Endodermal cell (in vitro differentiated cells): ENCODE data around the gene BARHL1. TPM values are rescaled to one million over a fixed set of nuclear protein-coding genes. Genes with fewer than 3 reads are reported as not detected.
A peak's percentile ranks its signal among the peaks of the same experiment; 100 is the strongest.

ENCODE experiments used
- DNase-seq: peaks from one replicate; pipeline ENCODE4 v3.0.0-alpha.2; 2017
- H3K27ac ChIP-seq: 2 replicates; pipeline ENCODE4 v1.5.1; 2013; ENCODE audit warnings: mild to moderate bottlenecking, low read depth, low read length, moderate library complexity
- H3K27me3 ChIP-seq: 2 replicates; pipeline ENCODE4 v1.6.1; 2013; ENCODE audit warnings: mild to moderate bottlenecking, low read length, moderate library complexity; ENCODE audit not compliant: insufficient read depth, control insufficient read depth, poor library complexity, severe bottlenecking
- H3K36me3 ChIP-seq: 2 replicates; pipeline ENCODE4 v1.7.0; 2013; ENCODE audit warnings: mild to moderate bottlenecking, low read length, moderate library complexity; ENCODE audit not compliant: control insufficient read depth, insufficient read depth
- H3K4me1 ChIP-seq: one replicate; pipeline ENCODE4 v1.7.0; 2013; ENCODE audit warnings: low read length; ENCODE audit not compliant: control insufficient read depth, insufficient read depth
- H3K4me3 ChIP-seq: 2 replicates; pipeline ENCODE4 v1.5.1; 2013; ENCODE audit warnings: mild to moderate bottlenecking, low read length, moderate library complexity
- H3K9ac ChIP-seq: 2 replicates; pipeline ENCODE4 v1.6.1; 2013; ENCODE audit warnings: mild to moderate bottlenecking, low read length, moderate library complexity; ENCODE audit not compliant: poor library complexity, severe bottlenecking; ENCODE audit errors: extremely low read depth
- H3K9me3 ChIP-seq: 2 replicates; pipeline ENCODE4 v1.6.1; 2013; ENCODE audit warnings: mild to moderate bottlenecking, low read length, moderate library complexity; ENCODE audit not compliant: control insufficient read depth
- H3K27ac Mint-ChIP-seq: 2 replicates; pipeline ENCODE4 v1.8.0; 2020; ENCODE audit warnings: mixed read lengths
- H3K27me3 Mint-ChIP-seq: 2 replicates; pipeline ENCODE4 v1.8.0; 2021; ENCODE audit warnings: mild to moderate bottlenecking, mixed read lengths; ENCODE audit not compliant: insufficient read depth
- H3K36me3 Mint-ChIP-seq: 2 replicates; pipeline ENCODE4 v1.8.0; 2020; ENCODE audit warnings: low read depth, mixed read lengths
- H3K4me1 Mint-ChIP-seq: 2 replicates; pipeline ENCODE4 v1.8.0; 2020; ENCODE audit warnings: mixed read lengths
- H3K4me3 Mint-ChIP-seq: 2 replicates; pipeline ENCODE4 v1.8.0; 2020; ENCODE audit warnings: mild to moderate bottlenecking, moderate library complexity, mixed read lengths
- H3K9me3 Mint-ChIP-seq: 2 replicates; pipeline ENCODE4 v1.8.0; 2020; ENCODE audit warnings: mild to moderate bottlenecking, mixed read lengths
- CTCF ChIP-seq: fragments of 200-600 bp; sonication (generic); conservative IDR thresholded peaks from 2 replicates; pipeline ENCODE4 v1.5.0; 2021; ENCODE audit warnings: antibody characterized with exemption, mild to moderate bottlenecking
- WGBS, 2 experiments: methylation state at CpG; one replicate each; pipeline versions ENCODE4 v1.1.5 to v1.1.7; 2013; ENCODE audit warnings: missing lambda C conversion rate in 2 of 2, mixed read lengths in 1 of 2; ENCODE audit not compliant: insufficient coverage in 1 of 2, insufficient read length in 1 of 2; 5-methylcytosine and 5-hydroxymethylcytosine counted together
- total RNA-seq, 2 donors: library from RNA; stranded (reverse); fragmentation: NEBNext Ultra II Directional in 1 of 2; extraction: Animal tissue kit (Norgen Biotek cat#: 25700) in 1 of 2; gene quantifications; 2 replicates in 1 of 2; 3 replicates in 1 of 2; pipeline ENCODE4 v1.2.1, GENCODE V29; 2021

Gene BARHL1
- total RNA-seq, 2 donors from 2014 or later, result not detected

DNA sequence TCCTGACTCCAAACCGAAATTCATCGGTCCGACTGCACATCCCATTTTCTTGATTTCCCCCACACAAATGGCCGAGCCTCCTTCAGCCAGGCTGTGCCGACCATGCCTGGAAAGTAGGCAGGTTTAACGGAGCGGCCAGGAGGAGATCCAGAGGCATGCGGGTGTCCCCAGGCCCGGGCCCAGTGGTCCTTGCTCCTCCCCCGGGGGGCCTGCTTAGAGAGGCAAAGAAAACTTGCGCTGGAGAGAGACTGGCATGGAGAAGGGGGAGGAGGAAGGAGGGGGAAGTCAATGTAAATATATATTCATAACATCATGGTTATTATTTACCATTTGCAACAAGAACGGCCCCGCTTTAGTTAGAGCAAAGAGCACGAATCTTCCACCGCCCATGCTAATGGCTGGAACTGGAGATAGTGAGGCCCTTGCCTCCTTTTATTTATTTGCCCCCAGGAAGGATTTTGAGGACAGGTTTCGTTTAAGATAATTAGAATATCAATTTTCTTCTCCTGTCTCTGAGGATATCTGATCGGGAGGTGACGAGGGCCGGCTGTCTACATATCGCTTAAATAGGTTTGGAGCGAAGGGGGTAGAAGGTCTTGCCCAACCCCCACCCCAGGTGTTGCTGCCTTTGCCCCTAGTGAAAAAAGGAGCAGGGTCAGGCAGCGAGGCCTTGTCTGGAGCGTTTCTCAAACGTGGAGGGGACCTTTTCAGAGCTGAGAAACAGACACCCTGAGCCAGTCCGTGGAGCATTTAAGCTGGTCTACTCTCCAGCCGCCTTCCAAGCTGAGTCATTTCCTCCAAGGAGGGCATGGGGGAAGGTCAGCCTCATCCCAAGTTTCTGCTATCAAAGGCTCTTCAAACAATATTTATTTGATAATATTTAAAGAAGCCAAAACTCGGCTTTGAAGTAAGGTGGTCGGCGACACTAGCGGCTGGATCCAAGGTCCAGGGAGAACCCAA is 2.5 kb downstream of the BARHL1 start:
- Mint-ChIP-seq H3K27me3 (peaks cover 97% of the 10 kb centered on the region), H3K9me3 (no peaks in the 10 kb centered on the region)

DNA sequence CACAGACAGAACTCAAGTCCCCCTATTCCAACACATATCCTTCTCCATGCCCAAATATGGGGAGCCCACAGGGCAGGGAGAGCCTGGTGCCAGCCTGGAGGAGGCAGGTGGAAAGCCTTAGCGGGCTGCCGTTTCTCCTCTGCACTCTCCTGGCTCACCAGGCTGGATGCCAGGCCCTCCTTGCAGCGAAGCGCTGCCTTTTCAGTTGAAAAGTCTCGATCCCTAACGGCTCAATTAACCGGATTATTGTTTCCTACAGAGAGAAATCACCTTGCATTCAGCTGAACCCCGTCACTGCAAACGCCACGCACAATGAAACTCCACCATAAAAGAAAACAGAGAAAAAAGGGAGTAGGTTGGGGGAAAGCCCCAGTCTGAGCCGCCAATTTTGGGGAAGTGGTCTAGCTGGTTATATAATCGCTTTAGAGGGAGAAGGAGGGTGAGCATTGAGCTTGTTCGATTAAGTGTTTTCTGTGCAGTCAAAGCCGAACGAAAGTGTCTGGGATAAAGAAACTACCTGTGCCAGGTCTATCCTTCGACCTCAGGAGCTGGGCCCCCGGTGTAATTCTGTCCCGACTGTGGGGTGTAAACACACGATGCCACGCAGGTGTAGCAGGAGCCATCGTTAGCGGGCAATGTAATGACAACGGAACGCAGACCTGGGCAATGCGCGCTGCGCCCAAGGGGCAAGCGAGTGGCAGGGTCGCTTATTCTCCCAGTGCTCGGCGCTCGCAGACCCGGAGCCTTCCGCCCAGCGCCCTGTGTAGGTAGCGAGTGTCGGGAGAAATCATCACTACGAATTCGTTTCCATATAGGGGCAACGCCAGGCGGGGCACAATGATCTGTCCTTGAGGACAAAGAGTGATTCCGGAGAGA is 3.8 kb downstream of the BARHL1 start:
- Histone ChIP-seq H3K27ac (no peak overlapping the region), H3K36me3 (no peaks in the 10 kb centered on the region), H3K9me3 (no peaks in the 10 kb centered on the region), H3K9ac (no peak overlapping the region), H3K4me1 (peaks cover 7% of the 10 kb centered on the region), H3K27me3 (peaks cover 100% of the 10 kb centered on the region), H3K4me3 (no peak overlapping the region)
- 3 to 4% methylated on average over 33 to 42 of the region's 42 CpGs for WGBS, 2 experiments
- Mint-ChIP-seq H3K27ac (no peak overlapping the region), H3K36me3 (no peaks in the 10 kb centered on the region), H3K4me1 (peaks cover 27% of the 10 kb centered on the region), H3K4me3 (peak overlapping the region; percentile 31), H3K27me3 (peaks cover 95% of the 10 kb centered on the region), H3K9me3 (no peaks in the 10 kb centered on the region)
- TF ChIP-seq CTCF, result no peak
- peak; percentile 63 for DNase-seq

More for the DNA sequence above, 2.5 kb downstream of the BARHL1 start:
- no peak overlapping the region for H3K9ac ChIP-seq
- no peaks in the 10 kb centered on the region for H3K9me3 ChIP-seq
- H3K4me3 ChIP-seq, result no peak overlapping the region
- H3K27ac ChIP-seq, result no peak overlapping the region
- peaks cover 7% of the 10 kb centered on the region for H3K4me1 ChIP-seq
- no peaks in the 10 kb centered on the region for H3K36me3 Mint-ChIP-seq
- no peak overlapping the region for H3K27ac Mint-ChIP-seq
- peaks cover 100% of the 10 kb centered on the region for H3K27me3 ChIP-seq
- 7 to 8% methylated on average over 10 to 29 of the region's 30 CpGs for WGBS, 2 experiments
- no peak overlapping the region for H3K4me3 Mint-ChIP-seq
- TF ChIP-seq CTCF, result no peak
- H3K4me1 Mint-ChIP-seq, result peaks cover 23% of the 10 kb centered on the region
- peak; percentile 65 for DNase-seq
- H3K36me3 ChIP-seq, result no peaks in the 10 kb centered on the region

DNA sequence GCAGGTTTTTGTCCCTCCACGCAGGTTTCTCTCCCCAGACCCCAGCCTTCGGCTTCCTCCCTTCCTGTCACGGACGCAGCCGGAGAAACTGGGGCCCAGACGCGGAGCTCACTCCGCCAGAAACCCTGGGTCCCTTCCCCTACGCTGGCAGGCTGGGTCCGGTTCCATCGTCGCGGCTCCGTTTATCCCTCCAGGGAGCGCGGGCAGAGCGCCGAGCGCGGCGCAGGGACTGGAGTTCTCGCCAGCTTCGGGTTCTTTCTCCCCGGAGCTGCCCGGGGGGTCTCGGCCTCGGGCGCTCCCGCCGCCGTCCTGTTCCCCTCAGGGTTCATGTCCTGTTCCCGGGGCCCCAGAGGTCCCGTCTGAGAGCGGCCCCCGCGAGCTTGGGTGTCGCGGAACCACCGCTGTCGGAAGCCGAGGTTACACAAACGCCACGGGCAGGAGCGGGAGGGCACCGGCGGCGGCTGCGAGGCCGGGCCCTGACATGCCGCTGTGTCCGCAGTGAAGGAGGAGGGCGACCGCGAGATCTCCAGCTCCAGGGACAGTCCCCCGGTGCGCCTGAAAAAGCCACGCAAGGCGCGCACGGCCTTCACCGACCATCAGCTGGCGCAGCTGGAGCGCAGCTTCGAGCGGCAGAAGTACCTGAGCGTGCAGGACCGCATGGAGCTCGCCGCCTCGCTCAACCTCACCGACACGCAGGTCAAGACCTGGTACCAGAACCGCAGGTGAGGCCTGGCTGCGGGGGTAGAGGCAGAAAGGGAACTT is 4.6 kb downstream of the BARHL1 start:
- Histone ChIP-seq H3K4me1 (peaks cover 8% of the 10 kb centered on the region), H3K9ac (no peak overlapping the region), H3K4me3 (no peak overlapping the region), H3K36me3 (no peaks in the 10 kb centered on the region), H3K9me3 (no peaks in the 10 kb centered on the region), H3K27ac (no peak overlapping the region), H3K27me3 (peaks cover 100% of the 10 kb centered on the region)
- TF ChIP-seq CTCF, result no peak
- DNase-seq, result peak; percentile 72
- Mint-ChIP-seq H3K36me3 (no peaks in the 10 kb centered on the region), H3K9me3 (no peaks in the 10 kb centered on the region), H3K4me3 (peak overlapping the region; percentile 31), H3K4me1 (peaks cover 31% of the 10 kb centered on the region), H3K27me3 (peaks cover 95% of the 10 kb centered on the region), H3K27ac (no peak overlapping the region)
- WGBS, 2 experiments, result 2 to 3% methylated on average over 46 to 74 of the region's 74 CpGs
